GF-D8 (cell line): Measurements from ENCODE around the gene LYRM2.

Experiments
- DNase-seq: peaks from one replicate; lab custom pipeline; 2025; lab: John Stamatoyannopoulos, UW

The LYRM2 gene

DNA sequence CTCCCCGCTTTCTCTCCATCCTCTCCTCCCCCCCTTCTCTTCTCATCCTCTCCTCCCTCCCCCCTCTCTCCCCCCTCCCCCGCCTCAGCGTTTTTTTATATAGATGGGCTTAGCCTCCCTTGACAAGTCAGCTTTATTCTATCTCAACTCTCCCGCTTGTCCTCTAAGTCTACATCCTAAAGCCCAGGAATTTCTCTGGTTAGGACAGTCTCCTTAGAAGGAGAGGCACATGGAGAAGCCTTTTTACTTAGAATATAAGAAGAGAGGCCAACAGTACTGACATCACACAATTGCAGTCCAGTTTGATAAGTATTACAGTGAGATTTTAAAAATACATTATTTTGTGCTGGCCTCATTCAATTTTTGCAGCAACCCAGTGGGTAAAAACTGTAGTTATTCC, 83.5 kb downstream of the LYRM2 start:
- no peak for DNase-seq

DNA sequence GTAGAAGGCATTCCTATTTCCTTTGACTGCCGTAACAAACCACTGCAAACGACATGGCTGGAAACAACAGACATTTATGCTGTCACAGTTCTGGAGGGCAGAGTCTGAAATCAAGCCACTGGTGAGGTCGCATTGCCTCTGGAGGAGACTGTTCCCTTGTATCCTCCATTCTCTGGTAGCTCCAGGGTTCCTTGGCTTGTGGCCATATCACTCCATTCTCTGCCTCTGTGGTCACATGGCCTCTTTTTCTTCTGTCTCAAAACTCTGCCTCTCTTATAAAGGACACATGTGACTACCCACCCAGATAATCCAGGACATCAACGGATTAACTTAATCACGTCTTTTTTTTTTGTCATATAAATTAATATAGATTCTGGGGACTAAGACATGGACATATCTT, 84.4 kb downstream of the LYRM2 start:
- no peak for DNase-seq

DNA sequence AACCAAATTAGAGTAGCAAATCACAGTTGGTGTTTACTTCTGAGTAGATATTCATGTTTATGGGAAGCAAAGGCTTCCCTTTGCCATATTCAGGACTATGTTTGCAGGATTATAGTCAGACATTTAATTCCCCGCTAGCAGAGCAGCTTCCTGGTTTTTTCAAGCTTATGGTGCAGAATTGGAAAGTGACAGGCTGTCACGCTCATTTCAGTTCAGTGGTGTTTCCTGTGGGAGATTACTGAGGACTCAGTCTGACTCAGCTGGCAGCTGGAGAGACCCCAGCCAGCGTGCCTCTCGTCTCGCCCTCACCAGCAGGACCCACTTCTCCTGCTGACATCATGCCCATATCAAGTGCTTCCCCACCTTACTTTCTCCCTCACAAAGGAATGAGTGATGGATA, 85.1 kb downstream of the LYRM2 start:
- no peak for DNase-seq

DNA sequence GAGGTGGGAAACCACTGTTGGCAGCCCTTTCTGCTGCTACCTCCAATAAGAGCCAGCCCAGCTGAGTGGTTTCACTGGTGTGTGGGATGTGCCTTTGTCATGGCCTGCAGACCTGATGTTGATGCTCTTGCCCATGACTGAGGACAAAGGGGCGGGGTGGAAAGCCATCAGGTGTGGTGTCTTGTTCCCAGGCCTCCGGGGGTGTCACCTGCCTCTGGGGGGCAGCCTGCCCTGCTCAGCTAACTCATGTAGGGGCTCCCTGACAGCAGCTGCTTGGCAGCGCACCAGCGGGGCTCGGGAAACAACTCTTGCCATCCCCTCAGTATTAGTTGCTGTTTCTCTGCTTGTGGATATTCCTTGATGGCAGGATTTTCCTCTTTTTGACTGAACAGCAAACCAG, 91.3 kb downstream of the LYRM2 start:
- DNase-seq: no peak

DNA sequence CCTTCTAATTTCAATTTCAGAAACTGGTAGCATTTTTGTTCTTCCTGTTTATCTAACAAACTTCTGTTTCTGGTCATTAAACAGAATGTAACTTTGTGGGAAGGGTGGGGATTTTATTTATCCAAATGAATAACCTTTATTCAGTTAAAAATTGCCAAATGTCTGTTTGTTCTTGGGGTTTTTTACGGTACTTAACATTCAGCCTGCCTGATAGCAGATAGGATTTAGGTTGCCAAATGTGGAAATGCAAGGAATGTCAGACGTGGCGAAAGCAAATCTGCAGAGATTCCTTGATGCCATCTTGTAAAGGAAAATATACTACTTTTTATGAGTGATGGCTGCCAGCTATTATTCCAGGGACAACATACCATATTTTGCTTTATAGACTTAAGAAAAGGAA, 95.7 kb downstream of the LYRM2 start:
- no peak for DNase-seq

DNA sequence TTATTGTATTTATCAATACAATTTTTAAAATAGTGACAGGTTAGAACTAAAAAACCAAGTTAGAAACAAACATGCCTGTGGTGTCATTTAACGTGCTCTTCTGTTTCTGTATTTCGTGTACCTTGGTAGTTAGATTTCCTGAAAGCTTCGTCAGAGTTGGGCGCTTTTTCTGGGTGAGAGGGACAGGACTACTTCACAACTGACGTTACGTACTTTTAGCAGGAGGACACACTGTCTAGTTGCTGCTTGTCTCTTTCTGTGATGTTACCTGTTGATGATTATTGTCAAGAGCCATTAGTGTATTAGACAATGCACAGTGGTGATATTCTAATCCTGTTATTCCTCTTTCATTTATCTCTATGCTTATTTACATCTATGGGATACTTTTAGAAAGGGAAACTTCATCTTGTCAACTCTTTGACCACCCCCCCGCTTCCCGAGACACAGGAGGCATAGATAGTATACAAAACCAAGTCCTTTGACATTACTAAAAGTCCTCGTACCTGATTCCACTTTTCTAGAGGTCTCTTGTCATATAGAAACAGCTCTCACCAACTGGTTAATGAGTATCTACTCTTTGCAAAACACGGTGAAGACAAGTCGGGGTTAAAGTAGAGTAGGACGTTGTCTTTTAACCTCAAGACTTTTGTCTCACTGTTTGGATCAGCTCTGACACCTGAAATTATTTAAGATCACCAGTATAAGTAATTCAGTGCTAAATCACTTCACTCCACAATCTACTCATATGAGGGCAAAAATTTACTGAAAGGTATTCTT, 96.3 kb downstream of the LYRM2 start:
- no peak for DNase-seq

DNA sequence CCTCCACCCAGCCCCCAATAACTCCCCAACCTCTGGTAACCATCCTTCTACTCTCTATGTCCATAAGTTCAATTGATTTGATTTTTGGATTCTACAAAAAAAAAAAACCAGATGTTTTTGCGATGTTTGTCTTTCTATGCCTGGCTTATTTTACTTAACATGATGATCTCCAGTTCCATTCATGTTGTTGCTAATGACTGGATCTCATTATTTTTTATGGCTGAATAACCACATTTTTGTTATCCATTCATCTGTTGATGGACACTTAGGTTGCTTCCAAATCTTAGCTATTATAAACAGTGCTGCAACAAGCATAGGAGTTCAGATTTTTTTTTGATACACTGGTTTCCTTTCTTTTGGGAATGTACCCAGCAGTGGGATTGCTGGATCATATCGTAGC, 98.8 kb downstream of the LYRM2 start:
- DNase-seq: no peak

DNA sequence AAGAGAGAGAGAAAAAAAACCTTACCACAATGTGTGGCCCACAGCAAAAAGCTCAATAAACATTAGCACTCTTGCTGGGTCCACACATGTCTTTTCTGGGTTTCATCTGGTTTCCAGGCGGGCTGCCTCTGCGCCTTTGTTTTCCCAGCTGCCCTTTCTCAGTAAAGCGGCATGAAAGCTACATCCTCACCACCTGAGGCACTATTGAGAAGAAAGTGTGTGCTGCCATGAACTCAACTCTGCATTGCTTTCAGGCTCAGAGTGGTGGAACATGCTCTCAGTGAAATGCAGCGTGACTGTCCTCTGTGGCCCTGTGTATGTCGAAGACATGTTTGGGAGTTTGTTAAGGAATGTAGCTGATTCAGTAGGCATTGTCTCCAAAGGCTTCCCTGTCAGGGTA, 102.3 kb downstream of the LYRM2 start:
- no peak for DNase-seq

DNA sequence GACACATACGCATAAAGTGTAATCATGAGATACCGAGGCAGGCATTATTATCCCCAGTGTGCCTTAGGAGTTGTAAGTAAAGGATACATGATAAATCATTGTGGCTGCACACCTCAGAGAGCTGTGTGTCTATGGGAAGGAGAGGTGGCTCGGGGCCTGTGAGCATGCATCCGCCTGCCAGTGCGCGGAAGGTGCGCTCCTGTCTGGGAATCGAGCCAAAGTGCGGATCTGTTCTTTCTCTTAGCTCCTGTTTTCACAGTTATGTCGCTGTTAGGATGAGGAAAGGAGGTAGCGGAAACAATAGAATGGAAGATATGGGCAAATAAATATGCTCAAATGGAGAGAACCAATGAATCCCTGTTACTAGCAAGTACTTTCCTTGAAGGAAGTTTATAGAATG, 107.6 kb downstream of the LYRM2 start:
- DNase-seq: no peak

DNA sequence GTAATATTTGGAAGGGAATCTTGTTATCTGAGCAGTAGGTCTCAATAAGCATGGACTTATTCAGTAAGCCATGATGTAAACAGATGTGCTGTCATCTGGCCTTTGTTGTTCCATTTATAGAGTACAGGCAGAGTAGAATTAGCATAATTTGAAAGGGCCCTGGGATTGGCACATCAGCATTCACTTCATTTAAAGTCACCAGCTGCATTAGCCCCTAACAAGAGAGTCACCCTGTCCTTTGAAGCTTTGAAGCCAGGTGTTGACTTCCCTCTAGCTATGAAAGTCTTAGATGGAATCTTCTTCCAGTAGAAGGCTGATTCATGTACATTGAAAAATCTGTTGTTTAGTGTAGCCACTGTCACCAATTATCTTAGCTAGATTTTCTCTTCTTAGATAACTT, 109.7 kb downstream of the LYRM2 start:
- DNase-seq: no peak

DNA sequence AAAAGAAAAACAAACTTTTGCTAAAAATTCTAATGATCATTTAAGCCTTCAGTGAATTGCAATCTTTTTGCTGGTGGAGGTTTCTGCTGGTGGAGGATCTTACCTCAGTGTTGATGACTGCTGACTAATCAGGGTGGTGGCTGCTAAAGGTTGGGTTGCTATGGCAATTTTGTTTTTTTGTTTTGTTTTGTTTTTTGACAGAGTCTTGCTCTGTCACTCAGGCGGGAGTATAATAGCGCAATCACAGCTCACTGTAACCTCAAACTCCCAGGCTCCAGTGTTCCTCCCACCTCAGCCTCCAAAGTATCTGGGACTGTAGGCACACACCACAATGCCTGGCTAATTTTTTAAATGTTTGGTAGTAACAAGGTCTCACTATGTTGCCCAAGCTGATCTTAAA, 110.9 kb downstream of the LYRM2 start:
- no peak for DNase-seq

DNA sequence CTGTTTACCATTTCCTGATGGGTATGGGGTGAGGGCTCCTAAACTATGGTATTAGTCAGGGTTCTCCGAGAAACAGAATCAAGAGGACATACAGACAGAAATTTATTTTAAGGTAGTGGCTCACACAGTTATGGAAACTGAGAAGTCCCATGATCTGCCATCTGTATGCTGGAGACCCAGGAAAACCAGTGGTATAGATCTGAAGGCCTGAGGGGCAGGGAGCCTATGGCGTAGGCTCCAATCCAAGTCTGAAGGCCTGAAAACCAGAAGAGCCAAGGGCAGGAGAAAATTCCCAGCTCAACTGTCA, 112.0 kb downstream of the LYRM2 start:
- DNase-seq: no peak

DNA sequence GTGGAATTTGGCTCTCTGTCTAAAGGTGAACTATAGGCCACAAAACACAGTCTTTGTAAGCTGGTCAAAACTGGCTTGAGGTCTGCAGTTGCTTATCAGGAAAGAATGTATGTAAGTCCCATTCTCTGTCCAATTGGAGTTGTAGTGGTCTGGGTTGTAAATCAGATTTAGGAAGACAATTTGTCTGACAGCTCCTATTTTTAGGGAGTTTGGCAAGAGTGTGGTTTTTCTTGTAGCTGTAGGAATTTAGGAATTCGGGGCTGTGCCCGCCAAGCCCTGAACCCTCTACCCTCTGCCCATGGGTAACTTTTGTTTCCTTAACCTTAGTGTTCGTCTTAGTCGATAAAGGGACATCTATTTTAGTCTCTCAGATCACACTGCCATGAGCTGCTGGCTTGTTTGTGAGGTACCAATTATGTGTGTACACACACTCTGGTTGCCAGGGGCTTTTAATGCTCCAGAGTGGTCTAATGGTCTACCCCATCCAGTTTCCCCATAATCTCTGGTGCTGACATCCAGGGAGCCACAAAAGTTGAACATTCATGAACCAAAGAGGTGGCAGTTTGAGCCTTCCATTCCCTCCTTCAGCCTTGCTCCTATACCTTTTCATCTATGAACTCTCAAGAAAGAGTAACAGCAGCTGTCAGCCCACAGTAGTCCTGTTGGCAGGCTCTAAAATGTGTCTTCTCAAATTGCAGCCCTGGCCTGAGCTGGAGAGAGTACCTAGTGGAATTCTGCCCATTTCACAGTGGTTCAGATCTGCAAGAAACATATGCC, 112.6 kb downstream of the LYRM2 start:
- no peak for DNase-seq

DNA sequence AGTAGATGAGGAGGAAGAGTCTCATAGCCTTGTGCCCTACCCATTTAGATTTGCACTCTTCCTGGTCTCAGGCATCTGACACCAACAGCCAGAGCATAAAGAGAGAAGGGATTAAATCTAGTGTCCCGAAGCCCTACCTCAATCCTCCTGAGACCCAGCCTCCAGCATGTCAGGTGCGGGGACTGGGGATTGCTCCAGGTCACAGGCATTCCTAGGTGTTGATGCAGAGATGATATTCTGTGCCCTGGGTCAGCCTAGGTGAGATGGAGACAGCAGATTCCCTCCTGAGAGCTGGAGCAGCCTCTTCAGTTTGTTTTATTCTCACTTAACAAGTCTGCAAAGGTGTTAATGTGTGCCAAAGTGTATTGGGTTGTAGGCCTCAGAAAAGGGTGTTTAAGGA, 115.8 kb downstream of the LYRM2 start:
- no peak for DNase-seq

DNA sequence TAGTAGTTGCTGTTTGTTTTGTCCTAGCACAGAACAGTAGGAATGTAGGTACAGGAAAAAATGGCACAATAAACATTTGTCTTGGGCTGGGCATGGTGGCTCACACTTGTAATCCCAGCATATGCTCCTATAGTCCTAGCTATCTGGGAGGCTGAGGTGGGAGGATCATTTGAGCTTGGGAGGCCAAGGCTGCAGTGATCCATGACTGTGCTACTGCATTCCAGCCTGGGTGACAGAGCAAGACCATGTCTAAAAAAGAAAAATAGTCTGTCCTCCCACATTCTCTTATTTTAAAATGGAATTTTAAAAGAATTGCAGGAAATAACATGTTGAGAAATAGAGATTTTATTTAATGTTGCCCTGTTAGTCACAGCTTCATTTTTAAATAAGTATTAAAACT, 117.8 kb downstream of the LYRM2 start:
- no peak for DNase-seq

DNA sequence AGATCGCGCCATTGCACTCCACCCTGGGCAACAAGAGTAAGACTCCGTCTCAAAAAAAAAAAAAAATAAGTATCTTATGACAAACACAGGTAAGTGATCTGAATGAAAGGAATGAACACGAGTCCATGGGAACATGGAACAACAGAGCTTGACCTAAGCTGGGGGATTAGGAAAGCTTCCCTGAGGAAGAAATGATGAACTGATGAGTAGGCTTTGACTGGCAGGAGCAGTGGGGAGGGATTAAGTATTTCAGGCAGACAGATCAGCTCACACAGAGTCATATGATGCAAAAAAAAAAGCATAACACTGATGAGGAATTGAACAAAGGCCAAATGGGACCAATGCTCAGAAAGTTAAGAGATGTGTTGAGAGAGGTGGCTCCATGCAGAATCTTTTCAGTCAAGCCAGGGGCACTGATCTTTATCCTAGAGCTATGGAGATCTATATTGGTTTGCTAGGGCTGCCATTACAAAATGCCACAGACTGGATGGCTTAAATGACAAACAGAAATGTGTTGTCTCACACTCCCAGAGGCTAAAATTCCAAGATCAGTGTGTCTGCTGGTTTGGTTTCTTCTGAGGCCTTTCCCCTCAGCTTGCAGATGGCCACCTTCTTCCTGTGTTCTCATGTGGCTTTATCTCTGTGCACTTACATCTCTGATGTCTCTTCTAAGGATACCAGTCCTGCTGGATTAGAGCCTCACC, 120.0 kb downstream of the LYRM2 start:
- no peak for DNase-seq
